SK-N-MC (cell line): ENCODE measurements around the gene GPX3.

Experiments used
- EZH2 ChIP-seq: fragments of 200-600 bp; sonication (generic); IDR thresholded peaks from one replicate; pipeline ENCODE4 v1.6.1; 2017; ENCODE audit warnings: antibody characterized with exemption
- FOXP2 ChIP-seq: optimal IDR thresholded peaks from 2 replicates; pipeline ENCODE3; 2011; ENCODE audit warnings: mild to moderate bottlenecking, moderate library complexity; ENCODE audit not compliant: insufficient read depth; ENCODE audit errors: extremely low read length, control extremely low read depth
- POLR2AphosphoS5 ChIP-seq: IDR thresholded peaks from 2 replicates; pipeline ENCODE4 v1.6.1; 2012; ENCODE audit warnings: mild to moderate bottlenecking, low read depth, low read length, borderline replicate concordance

GRCh38 chr5:151076616-151077015 is 56.2 kb downstream of the GPX3 start:
- TF ChIP-seq EZH2 (no peak), POLR2AphosphoS5 (no peak), FOXP2 (no peak)
